ENCODE measurements around the gene MMD.

DNA sequence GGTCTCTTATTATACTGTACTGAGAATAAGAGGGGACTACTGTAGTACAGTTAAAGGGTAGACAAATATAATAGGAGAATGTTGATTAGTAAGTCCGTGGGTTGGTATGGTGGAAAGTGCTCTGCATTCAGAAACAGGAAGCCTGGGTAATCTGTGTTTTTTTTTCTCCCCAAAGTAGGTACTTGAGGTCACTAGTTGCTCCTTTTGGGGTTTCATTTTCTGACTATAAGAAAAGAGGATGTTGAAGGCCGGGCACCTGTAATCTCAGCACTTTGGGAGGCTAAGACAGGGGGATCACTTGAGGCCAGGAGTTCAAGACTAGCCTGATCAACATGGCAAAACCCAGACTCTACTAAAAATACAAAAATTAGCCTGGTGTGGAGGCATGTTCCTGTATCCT lies 42.0 kb upstream of the MMD start:
- TF ChIP-seq NFIC (IDR thresholded peaks at IDR 0.05) (no peak), CREB1 (IDR thresholded peaks at IDR 0.05; ENCODE audit: low read depth) (no peak)
